Sigmoid colon (tissue), 7 donors: ENCODE data around the gene ACSL5. TPM values are rescaled to one million over a fixed set of nuclear protein-coding genes. Genes with fewer than 3 reads are reported as not detected.
"Not testable (repeated sequence)": the region's sequence is repeated elsewhere in the genome, so short reads cannot be mapped to it uniquely, and the experiment has no call there.

Source experiments
- DNase-seq: peaks from one replicate; pipeline ENCODE4 v3.0.0-alpha.2; 2019
- H3K27ac ChIP-seq, 4 donors: fragments of 200-600 bp; sonication (generic); one replicate each; pipeline ENCODE4 v1.5.1; 2016 to 2019; ENCODE audit warnings: mild to moderate bottlenecking in 1 of 4
- H3K27me3 ChIP-seq, 3 donors: fragments of 200-600 bp; sonication (generic); one replicate each; pipeline ENCODE4 v1.5.1; 2019; ENCODE audit warnings: mild to moderate bottlenecking in 1 of 3
- H3K36me3 ChIP-seq, 4 donors: fragments of 200-600 bp; sonication (generic); one replicate each; pipeline ENCODE4 v1.5.1; 2016 to 2019
- H3K4me1 ChIP-seq, 4 donors: fragments of 200-600 bp; sonication (generic); one replicate each; pipeline ENCODE4 v1.5.1; 2017 to 2019
- H3K4me3 ChIP-seq, 4 donors: fragments of 200-600 bp; sonication (generic); one replicate each; pipeline ENCODE4 v1.5.1; 2017 to 2019; ENCODE audit warnings: mild to moderate bottlenecking in 2 of 4, moderate library complexity in 1 of 4
- H3K9me3 ChIP-seq, 4 donors: fragments of 200-600 bp in 3 of 4; sonication (generic) in 3 of 4; one replicate each; pipeline versions ENCODE4 v1.5.1 to v1.6.1; 2013 to 2019
- EP300 ChIP-seq, 4 donors: sonication (generic); formaldehyde crosslinking; IDR thresholded peaks; one replicate each; pipeline ENCODE4 v1.6.1; 2017; ENCODE audit warnings: antibody characterized with exemption in 4 of 4
- POLR2A ChIP-seq, 2 donors: fragments of 450-650 bp; IDR thresholded peaks; one replicate each; pipeline ENCODE4 v1.6.1; 2016; ENCODE audit warnings: antibody characterized with exemption in 2 of 2, mild to moderate bottlenecking in 2 of 2, moderate library complexity in 2 of 2
- POLR2AphosphoS5 ChIP-seq, 4 donors: sonication (generic); formaldehyde crosslinking; IDR thresholded peaks; one replicate each; pipeline ENCODE4 v1.6.1; 2017; ENCODE audit warnings: antibody characterized with exemption in 4 of 4
- WGBS, 2 donors: extraction: QIAGEN DNeasy Blood & Tissue Kit; methylation state at CpG; one replicate each; pipeline ENCODE4 v1.1.7; 2013; 5-methylcytosine and 5-hydroxymethylcytosine counted together
- intact Hi-C: fragments of 100-400 bp; cut with DNase I; formaldehyde crosslinking; loops from one replicate; pipeline ENCODE4 v1.15.1; 2023
- polyA plus RNA-seq, 3 donors: library from polyadenylated mRNA; stranded (reverse); fragments of 200-250 nt; gene quantifications; one replicate each; pipeline ENCODE4 v1.2.3, GENCODE V29; 2013
- total RNA-seq, 4 donors: library from RNA; depleted of rRNA; stranded (reverse); fragments of >200 nt; gene quantifications; one replicate each; pipeline ENCODE4 v1.1.0, GENCODE V29; 2016
- TF ChIP-seq, protein P1 (sequence below), 4 experiments: fragments of 450-650 bp in 3 of 4; fragments of 200-600 bp in 1 of 4; IDR thresholded peaks; one replicate each; pipeline ENCODE4 v1.5.1; 2016 to 2019; ENCODE audit warnings: antibody characterized with exemption in 4 of 4, mild to moderate bottlenecking in 3 of 4, moderate library complexity in 2 of 4
- donor health status: healthy with polysubstance abuse.
- donor health status: Bipolar disorder and iron deficiency.
- donor health status: healthy.

Gene ACSL5
- total and polyA plus RNA-seq, 7 donors: 5.3 to 96.8 (median 9.4) TPM

DNA sequence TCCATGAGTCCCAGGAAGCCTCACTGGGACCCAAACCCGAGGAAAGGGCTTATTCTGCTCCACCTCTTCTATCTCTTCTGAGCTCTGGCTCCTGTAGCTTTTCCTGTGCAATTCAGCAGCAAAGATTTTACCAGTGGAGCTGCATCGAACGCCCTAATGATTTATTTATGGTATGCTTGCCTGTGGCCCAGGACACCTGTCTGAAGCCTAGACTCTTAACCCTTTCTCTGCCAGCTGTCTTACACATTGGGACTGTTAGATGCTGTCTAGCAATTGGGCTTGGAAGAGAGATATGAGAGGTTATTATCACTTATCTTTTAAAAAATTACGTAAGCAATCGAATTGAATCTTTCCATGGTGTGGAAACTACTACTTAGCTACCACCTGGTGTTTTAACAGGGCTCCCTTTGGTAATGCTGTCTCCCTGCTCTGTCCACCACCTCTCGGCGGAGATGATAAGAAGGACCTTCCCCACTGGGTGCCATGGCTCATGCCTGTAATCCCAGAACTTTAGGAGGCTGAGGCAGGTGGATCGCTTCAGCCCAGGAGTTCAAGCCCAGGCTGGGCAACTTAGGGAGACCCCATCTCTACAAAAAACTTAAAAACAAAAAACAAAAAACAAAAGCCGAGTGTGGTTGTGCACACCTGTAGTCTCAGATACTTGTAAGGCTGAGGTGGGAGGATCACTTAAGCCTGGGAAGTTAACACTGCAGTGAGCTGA lies 8.8 kb downstream of the ACSL5 start:
- no peak overlapping the region for H3K4me3 ChIP-seq
- H3K27me3 ChIP-seq: peaks cover 0 to 3% (median 0%) of the 10 kb centered on the region in 3 donors
- intact Hi-C loops: no loop called here
- DNase-seq: no peak
- no peaks in the 10 kb centered on the region for H3K4me1 ChIP-seq
- WGBS, 2 donors: 40 to 65% methylated on average over 9 of the region's 9 CpGs
- TF ChIP-seq POLR2AphosphoS5 (IDR thresholded peaks at IDR 0.05) (no peak), POLR2A (IDR thresholded peaks at IDR 0.05) (no peak), EP300 (IDR thresholded peaks at IDR 0.05) (no peak)
- TF ChIP-seq, protein P1, sequence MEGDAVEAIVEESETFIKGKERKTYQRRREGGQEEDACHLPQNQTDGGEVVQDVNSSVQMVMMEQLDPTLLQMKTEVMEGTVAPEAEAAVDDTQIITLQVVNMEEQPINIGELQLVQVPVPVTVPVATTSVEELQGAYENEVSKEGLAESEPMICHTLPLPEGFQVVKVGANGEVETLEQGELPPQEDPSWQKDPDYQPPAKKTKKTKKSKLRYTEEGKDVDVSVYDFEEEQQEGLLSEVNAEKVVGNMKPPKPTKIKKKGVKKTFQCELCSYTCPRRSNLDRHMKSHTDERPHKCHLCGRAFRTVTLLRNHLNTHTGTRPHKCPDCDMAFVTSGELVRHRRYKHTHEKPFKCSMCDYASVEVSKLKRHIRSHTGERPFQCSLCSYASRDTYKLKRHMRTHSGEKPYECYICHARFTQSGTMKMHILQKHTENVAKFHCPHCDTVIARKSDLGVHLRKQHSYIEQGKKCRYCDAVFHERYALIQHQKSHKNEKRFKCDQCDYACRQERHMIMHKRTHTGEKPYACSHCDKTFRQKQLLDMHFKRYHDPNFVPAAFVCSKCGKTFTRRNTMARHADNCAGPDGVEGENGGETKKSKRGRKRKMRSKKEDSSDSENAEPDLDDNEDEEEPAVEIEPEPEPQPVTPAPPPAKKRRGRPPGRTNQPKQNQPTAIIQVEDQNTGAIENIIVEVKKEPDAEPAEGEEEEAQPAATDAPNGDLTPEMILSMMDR (IDR thresholded peaks at IDR 0.05): no peak
- no peaks in the 10 kb centered on the region for H3K9me3 ChIP-seq
- no peak overlapping the region for H3K27ac ChIP-seq
- H3K36me3 ChIP-seq: no peaks in the 10 kb centered on the region

DNA sequence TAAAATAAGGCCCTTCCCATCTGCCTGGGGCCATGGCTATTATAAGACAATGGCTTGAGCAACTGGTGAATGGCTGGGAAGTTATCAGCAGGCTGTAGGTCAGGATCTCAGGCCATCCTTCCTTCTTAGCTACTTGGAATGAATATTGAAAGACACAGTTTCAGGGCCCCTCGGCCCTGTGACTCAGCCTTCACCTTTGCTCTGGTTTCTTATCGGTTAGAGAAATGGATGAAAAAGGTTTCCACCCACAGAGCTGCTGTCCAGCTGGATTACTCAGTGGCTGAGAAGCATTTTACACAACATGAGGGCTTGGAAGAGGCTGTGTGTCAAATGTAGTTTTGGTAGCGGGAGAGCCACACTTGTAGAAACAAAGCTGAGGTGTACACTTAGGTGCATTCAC lies 9.4 kb downstream of the ACSL5 start:
- peaks cover 0 to 3% (median 0%) of the 10 kb centered on the region in 3 donors for H3K27me3 ChIP-seq
- WGBS, 2 donors: 12 to 65% methylated on average over 3 of the region's 3 CpGs
- no peaks in the 10 kb centered on the region for H3K4me1 ChIP-seq
- no peaks in the 10 kb centered on the region for H3K36me3 ChIP-seq
- DNase-seq: no peak
- H3K27ac ChIP-seq: no peak overlapping the region
- H3K9me3 ChIP-seq: no peaks in the 10 kb centered on the region
- TF ChIP-seq POLR2A (IDR thresholded peaks at IDR 0.05): no peak
- TF ChIP-seq, protein P1 (IDR thresholded peaks at IDR 0.05): no peak
- TF ChIP-seq POLR2AphosphoS5 (IDR thresholded peaks at IDR 0.05): no peak
- TF ChIP-seq EP300 (IDR thresholded peaks at IDR 0.05): no peak
- H3K4me3 ChIP-seq: no peak overlapping the region
- intact Hi-C loops: no loop called here

DNA sequence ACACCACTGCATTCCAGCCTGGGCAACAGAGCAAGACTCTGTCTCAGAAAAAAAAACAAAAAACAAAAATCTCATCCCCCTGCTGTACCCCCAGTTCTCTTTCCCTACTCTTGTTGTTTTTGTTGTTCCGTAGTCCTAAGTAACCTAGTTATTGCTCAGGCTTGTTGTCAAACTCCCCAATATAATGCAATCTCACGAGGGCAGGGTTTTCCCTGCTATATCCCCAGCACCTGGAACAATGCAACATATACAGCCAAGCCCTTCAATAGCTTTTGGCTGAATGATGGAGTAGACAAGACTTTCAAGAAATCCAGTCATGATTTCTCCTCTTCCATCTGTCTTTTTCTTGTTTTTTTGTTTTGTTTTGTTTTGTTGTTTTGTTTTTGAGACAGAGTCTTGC lies 10.2 kb downstream of the ACSL5 start:
- H3K27me3 ChIP-seq: peaks cover 0 to 3% (median 0%) of the 10 kb centered on the region in 3 donors
- DNase-seq: no peak
- H3K27ac ChIP-seq: no peak overlapping the region
- H3K36me3 ChIP-seq: no peaks in the 10 kb centered on the region
- no peak overlapping the region for H3K4me3 ChIP-seq
- 36 to 72% methylated on average over 2 of the region's 2 CpGs for WGBS, 2 donors
- intact Hi-C loops: no loop called here
- no peaks in the 10 kb centered on the region for H3K4me1 ChIP-seq
- TF ChIP-seq POLR2AphosphoS5 (IDR thresholded peaks at IDR 0.05) (no peak), POLR2A (IDR thresholded peaks at IDR 0.05) (no peak), EP300 (IDR thresholded peaks at IDR 0.05) (no peak)
- TF ChIP-seq, protein P1 (IDR thresholded peaks at IDR 0.05): no peak
- H3K9me3 ChIP-seq: no peaks in the 10 kb centered on the region

DNA sequence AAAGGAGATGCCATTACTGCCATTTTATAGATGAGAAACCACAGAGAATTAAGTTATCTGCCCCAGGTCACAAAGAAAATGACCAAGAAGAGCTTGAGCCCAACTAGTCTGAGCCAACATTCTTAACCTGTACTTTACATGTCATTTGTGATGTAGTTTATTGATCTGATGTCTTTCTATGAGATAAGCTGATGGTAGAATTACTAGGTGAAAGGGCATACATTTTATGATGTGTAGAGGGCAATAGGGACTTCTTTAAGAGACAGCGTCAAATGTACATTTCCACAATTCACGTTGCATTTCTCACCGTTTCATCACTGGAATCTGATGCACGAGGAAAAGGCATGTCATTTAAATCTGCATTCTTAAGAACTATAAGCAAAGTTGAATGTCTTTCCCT lies 11.3 kb downstream of the ACSL5 start:
- Histone ChIP-seq H3K27me3 (peaks cover 0 to 3% (median 0%) of the 10 kb centered on the region in 3 donors), H3K27ac (no peak overlapping the region), H3K4me3 (no peak overlapping the region), H3K4me1 (no peaks in the 10 kb centered on the region), H3K36me3 (no peaks in the 10 kb centered on the region), H3K9me3 (no peaks in the 10 kb centered on the region)
- no peak for DNase-seq
- intact Hi-C loops: no loop called here
- WGBS, 2 donors: 26 to 60% methylated on average over 4 of the region's 4 CpGs
- TF ChIP-seq POLR2AphosphoS5 (IDR thresholded peaks at IDR 0.05) (no peak), POLR2A (IDR thresholded peaks at IDR 0.05) (no peak), EP300 (IDR thresholded peaks at IDR 0.05) (no peak)
- TF ChIP-seq, protein P1 (IDR thresholded peaks at IDR 0.05): no peak

DNA sequence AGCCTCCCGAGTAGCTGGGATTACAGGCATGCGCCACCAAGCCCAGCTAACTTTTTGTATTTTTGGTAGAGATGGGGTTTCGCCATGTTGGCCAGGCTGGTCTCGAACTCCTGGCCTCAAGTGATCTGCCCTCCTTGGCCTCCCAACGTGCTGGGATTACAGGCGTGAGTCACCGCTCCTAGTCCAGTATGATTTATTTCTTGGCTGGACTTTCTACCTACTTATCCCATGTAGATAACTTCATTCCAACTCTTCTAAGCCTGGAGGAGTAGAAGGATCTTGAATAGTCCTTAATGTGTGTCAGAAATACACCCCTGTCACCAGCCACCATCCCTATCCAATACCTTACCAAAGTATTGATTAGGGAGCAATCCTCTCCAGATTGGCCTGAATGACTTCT lies 14.1 kb downstream of the ACSL5 start:
- DNase-seq, H3K27ac ChIP-seq, H3K4me3 ChIP-seq, H3K4me1 ChIP-seq, H3K27me3 ChIP-seq, H3K36me3 ChIP-seq, H3K9me3 ChIP-seq, intact Hi-C loops: not testable (repeated sequence)
- 73 to 86% methylated on average over 7 of the region's 7 CpGs for WGBS, 2 donors
